Measurements from ENCODE around the gene KLK14.

Gene KLK14

DNA sequence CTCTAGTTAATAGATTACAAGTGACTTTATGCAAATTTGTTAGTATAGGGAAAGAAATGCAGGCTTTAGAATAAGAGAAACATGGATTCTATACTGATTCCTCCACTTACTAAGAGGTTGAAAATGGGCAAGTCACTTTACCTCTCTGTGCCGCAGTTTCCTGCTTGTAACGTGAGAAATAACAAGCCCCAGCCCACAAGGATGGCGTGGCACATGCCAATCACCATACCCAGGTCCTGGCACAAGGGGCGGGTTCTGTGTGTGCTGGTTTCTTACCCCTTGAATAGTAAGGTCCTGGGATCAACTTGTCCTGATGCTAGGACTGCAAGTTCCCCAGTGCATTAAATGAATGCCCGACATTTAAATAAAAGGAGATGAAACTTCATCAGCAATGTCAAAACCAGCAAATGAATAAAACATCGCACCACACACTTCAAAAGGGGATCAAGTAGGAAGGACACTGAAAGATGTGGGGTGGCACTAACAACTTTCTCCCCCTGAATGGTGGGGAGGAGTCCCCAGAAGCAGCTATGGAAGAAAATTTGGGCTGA lies 34.1 kb upstream of the KLK14 start:
- no peak for DNase-seq
- Histone ChIP-seq H3K27ac (ENCODE audit: low read depth, low read length) (no peak overlapping the region), H3K4ac (ENCODE audit: low read depth, low read length) (no peak overlapping the region), H3K79me1 (ENCODE audit: low read length) (no peaks in the 10 kb centered on the region), H4K12ac (ENCODE audit: low read depth, low read length) (no peak overlapping the region), H3K14ac (ENCODE audit: low read length) (no peak overlapping the region), H3K9me3 (ENCODE audit: insufficient read depth, low read depth, low read length) (peaks cover 2% of the 10 kb centered on the region), H3K4me2 (ENCODE audit: low read length) (no peak overlapping the region), H2BK5ac (ENCODE audit: low read depth, low read length, poor library complexity) (no peak overlapping the region), H3K9ac (ENCODE audit: low read length) (no peak overlapping the region), H2AFZ (ENCODE audit: insufficient read depth, low read length, poor library complexity) (no peak overlapping the region), H3K36me3 (ENCODE audit: control insufficient read depth in 1 of 2, insufficient read depth in 2 of 2, low read length in 2 of 2) (no peaks in the 10 kb centered on the region), H4K8ac (ENCODE audit: low read depth, low read length) (no peak overlapping the region), H4K91ac (ENCODE audit: low read depth, low read length) (no peak overlapping the region), H3K27me3 (ENCODE audit: insufficient read depth, low read length) (no peaks in the 10 kb centered on the region), H2AK5ac (ENCODE audit: low read length) (no peak overlapping the region), H3K79me2 (ENCODE audit: control insufficient read depth, insufficient read depth, low read length, poor library complexity) (no peaks in the 10 kb centered on the region), H2BK12ac (ENCODE audit: low read length) (no peak overlapping the region), H3K23ac (ENCODE audit: low read length) (no peak overlapping the region), H3K18ac (ENCODE audit: low read length) (no peak overlapping the region), H3K4me1 (ENCODE audit: control insufficient read depth in 1 of 2, insufficient read depth in 2 of 2, low read length in 2 of 2) (no peaks in the 10 kb centered on the region), H3K4me3 (ENCODE audit: low read depth, low read length) (no peak overlapping the region), H2BK120ac (ENCODE audit: insufficient read depth, low read length, poor library complexity) (no peak overlapping the region)
- WGBS (ENCODE audit: extremely low coverage, insufficient coverage, insufficient read length), result no CpG with 5 or more reads among the region's 6 CpGs

DNA sequence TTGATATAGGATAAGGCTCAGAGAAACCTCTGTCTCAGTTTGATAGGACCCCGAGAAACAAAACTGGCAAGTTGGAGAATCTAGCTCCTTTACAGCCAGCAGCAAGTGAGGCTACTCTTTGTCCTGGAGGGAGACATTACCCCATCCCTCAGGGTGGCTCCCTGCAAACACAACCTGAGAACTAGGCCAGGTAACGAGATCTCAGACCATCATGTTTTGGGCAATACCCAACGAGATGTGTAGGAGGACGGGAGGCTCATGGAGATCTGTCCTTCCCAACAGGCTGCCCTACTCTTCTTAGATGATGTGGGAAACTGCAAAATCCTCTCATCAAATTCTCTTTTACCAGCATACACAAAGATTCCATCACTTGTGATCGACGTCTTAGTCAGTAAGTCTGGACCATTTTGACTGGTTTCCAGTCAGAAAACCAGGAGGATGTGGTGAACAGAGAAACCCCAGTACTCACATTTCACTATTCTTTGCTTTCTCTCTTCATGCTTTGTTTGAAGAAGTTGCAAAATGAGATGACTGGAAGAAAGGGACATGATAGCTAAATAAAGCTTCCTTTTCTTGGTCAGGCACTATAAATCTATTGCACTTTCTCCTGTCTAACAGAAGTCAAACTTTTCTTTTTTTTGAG lies 31.5 kb upstream of the KLK14 start:
- Histone ChIP-seq H4K8ac (ENCODE audit: low read depth, low read length) (no peak overlapping the region), H3K27me3 (ENCODE audit: insufficient read depth, low read length) (no peaks in the 10 kb centered on the region), H4K91ac (ENCODE audit: low read depth, low read length) (no peak overlapping the region), H3K79me1 (ENCODE audit: low read length) (no peaks in the 10 kb centered on the region), H3K27ac (ENCODE audit: low read depth, low read length) (no peak overlapping the region), H3K18ac (ENCODE audit: low read length) (no peak overlapping the region), H3K9me3 (ENCODE audit: insufficient read depth, low read depth, low read length) (peaks cover 2% of the 10 kb centered on the region), H2BK5ac (ENCODE audit: low read depth, low read length, poor library complexity) (no peak overlapping the region), H2BK12ac (ENCODE audit: low read length) (no peak overlapping the region), H3K14ac (ENCODE audit: low read length) (no peak overlapping the region), H2AFZ (ENCODE audit: insufficient read depth, low read length, poor library complexity) (no peak overlapping the region), H3K79me2 (ENCODE audit: control insufficient read depth, insufficient read depth, low read length, poor library complexity) (no peaks in the 10 kb centered on the region), H3K23ac (ENCODE audit: low read length) (no peak overlapping the region), H2AK5ac (ENCODE audit: low read length) (no peak overlapping the region), H3K4me3 (ENCODE audit: low read depth, low read length) (no peak overlapping the region), H3K4me2 (ENCODE audit: low read length) (no peak overlapping the region), H3K9ac (ENCODE audit: low read length) (no peak overlapping the region), H4K12ac (ENCODE audit: low read depth, low read length) (no peak overlapping the region), H3K4ac (ENCODE audit: low read depth, low read length) (no peak overlapping the region), H3K36me3 (ENCODE audit: control insufficient read depth in 1 of 2, insufficient read depth in 2 of 2, low read length in 2 of 2) (no peaks in the 10 kb centered on the region), H2BK120ac (ENCODE audit: insufficient read depth, low read length, poor library complexity) (no peak overlapping the region), H3K4me1 (ENCODE audit: control insufficient read depth in 1 of 2, insufficient read depth in 2 of 2, low read length in 2 of 2) (no peaks in the 10 kb centered on the region)
- DNase-seq, result no peak
- WGBS (ENCODE audit: extremely low coverage, insufficient coverage, insufficient read length), result no CpG with 5 or more reads among the region's 6 CpGs

DNA sequence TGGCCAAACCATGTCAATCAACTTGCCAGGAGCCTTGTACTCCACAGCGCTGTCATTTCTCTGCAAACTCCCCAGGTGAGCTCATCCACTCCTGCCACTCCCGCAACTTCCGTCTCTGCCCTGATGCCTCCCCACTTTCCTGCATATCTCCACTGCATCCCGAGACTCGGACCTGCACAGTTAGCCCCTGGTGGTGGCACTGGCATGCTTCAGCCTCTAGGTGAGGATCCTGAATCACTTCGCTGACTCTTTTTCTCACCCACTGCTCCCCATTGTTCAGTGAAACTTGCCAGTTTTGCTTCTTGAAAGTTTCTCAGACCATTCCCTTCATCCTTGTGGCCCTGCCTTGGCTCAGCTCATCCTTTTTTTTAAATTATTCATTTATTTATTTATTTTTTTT lies 28.9 kb upstream of the KLK14 start:
- Histone ChIP-seq H2AK5ac (ENCODE audit: low read length) (no peak overlapping the region), H3K4ac (ENCODE audit: low read depth, low read length) (no peak overlapping the region), H3K4me2 (ENCODE audit: low read length) (no peak overlapping the region), H2AFZ (ENCODE audit: insufficient read depth, low read length, poor library complexity) (no peak overlapping the region), H3K18ac (ENCODE audit: low read length) (no peak overlapping the region), H3K14ac (ENCODE audit: low read length) (no peak overlapping the region), H3K23ac (ENCODE audit: low read length) (no peak overlapping the region), H3K9ac (ENCODE audit: low read length) (no peak overlapping the region), H2BK12ac (ENCODE audit: low read length) (no peak overlapping the region), H4K8ac (ENCODE audit: low read depth, low read length) (no peak overlapping the region), H3K36me3 (ENCODE audit: control insufficient read depth in 1 of 2, insufficient read depth in 2 of 2, low read length in 2 of 2) (no peaks in the 10 kb centered on the region), H4K12ac (ENCODE audit: low read depth, low read length) (no peak overlapping the region), H3K79me2 (ENCODE audit: control insufficient read depth, insufficient read depth, low read length, poor library complexity) (no peaks in the 10 kb centered on the region), H4K91ac (ENCODE audit: low read depth, low read length) (no peak overlapping the region), H3K9me3 (ENCODE audit: insufficient read depth, low read depth, low read length) (peaks cover 2% of the 10 kb centered on the region), H3K79me1 (ENCODE audit: low read length) (peaks cover 2% of the 10 kb centered on the region), H3K27me3 (ENCODE audit: insufficient read depth, low read length) (no peaks in the 10 kb centered on the region), H3K4me1 (ENCODE audit: control insufficient read depth in 1 of 2, insufficient read depth in 2 of 2, low read length in 2 of 2) (peaks cover 7 to 10% of the 10 kb centered on the region in 2 experiments), H3K27ac (ENCODE audit: low read depth, low read length) (no peak overlapping the region), H2BK5ac (ENCODE audit: low read depth, low read length, poor library complexity) (no peak overlapping the region), H2BK120ac (ENCODE audit: insufficient read depth, low read length, poor library complexity) (no peak overlapping the region), H3K4me3 (ENCODE audit: low read depth, low read length) (no peak overlapping the region)
- no CpG with 5 or more reads among the region's 6 CpGs for WGBS (ENCODE audit: extremely low coverage, insufficient coverage, insufficient read length)
- DNase-seq, result no peak

DNA sequence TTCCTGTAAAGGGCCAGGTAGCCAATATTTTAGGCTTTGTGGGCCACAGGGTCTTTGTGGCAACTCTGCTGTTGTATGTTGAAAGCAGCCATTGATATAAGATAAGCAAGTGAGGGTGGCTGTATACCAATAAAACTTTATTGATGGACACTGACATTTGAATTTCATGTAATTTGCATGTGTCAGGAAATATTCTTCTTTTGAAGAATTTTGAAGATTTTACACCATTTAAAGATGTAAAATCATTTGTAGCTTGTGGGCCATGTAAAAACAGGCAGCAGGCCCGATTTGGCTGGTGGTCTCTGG lies 27.9 kb upstream of the KLK14 start:
- no peak for DNase-seq
- Histone ChIP-seq H3K18ac (ENCODE audit: low read length) (no peak overlapping the region), H2BK5ac (ENCODE audit: low read depth, low read length, poor library complexity) (no peak overlapping the region), H3K27ac (ENCODE audit: low read depth, low read length) (no peak overlapping the region), H3K4ac (ENCODE audit: low read depth, low read length) (no peak overlapping the region), H4K12ac (ENCODE audit: low read depth, low read length) (no peak overlapping the region), H4K91ac (ENCODE audit: low read depth, low read length) (no peak overlapping the region), H3K36me3 (ENCODE audit: control insufficient read depth in 1 of 2, insufficient read depth in 2 of 2, low read length in 2 of 2) (peaks cover 0 to 4% of the 10 kb centered on the region in 2 experiments), H3K14ac (ENCODE audit: low read length) (no peak overlapping the region), H3K9me3 (ENCODE audit: insufficient read depth, low read depth, low read length) (peaks cover 3% of the 10 kb centered on the region), H4K8ac (ENCODE audit: low read depth, low read length) (no peak overlapping the region), H3K4me1 (ENCODE audit: control insufficient read depth in 1 of 2, insufficient read depth in 2 of 2, low read length in 2 of 2) (peaks cover 7 to 10% of the 10 kb centered on the region in 2 experiments), H3K4me3 (ENCODE audit: low read depth, low read length) (no peak overlapping the region), H3K23ac (ENCODE audit: low read length) (no peak overlapping the region), H3K27me3 (ENCODE audit: insufficient read depth, low read length) (no peaks in the 10 kb centered on the region), H2BK12ac (ENCODE audit: low read length) (no peak overlapping the region), H3K79me2 (ENCODE audit: control insufficient read depth, insufficient read depth, low read length, poor library complexity) (no peaks in the 10 kb centered on the region), H2AK5ac (ENCODE audit: low read length) (no peak overlapping the region), H3K4me2 (ENCODE audit: low read length) (no peak overlapping the region), H2AFZ (ENCODE audit: insufficient read depth, low read length, poor library complexity) (no peak overlapping the region), H3K9ac (ENCODE audit: low read length) (no peak overlapping the region), H2BK120ac (ENCODE audit: insufficient read depth, low read length, poor library complexity) (no peak overlapping the region), H3K79me1 (ENCODE audit: low read length) (peaks cover 2% of the 10 kb centered on the region)
- WGBS (ENCODE audit: extremely low coverage, insufficient coverage, insufficient read length), result no CpG with 5 or more reads among the region's 1 CpG

Measured in trophoblast cell (in vitro differentiated cells and primary cell).